DND-41 (cell line): Measurements from ENCODE around the gene USP28.

Experiments used
- CTCF ChIP-seq: IDR thresholded peaks from 2 replicates; pipeline ENCODE4 v1.5.1; 2012; ENCODE audit warnings: borderline replicate concordance, low read length, moderate library complexity, mild to moderate bottlenecking; ENCODE audit not compliant: poor library complexity, severe bottlenecking; ENCODE audit errors: extremely low read depth
- EZH2 ChIP-seq: IDR thresholded peaks from 3 replicates; pipeline ENCODE4 v1.6.1; 2012; ENCODE audit warnings: borderline replicate concordance, low read depth, mild to moderate bottlenecking, moderate library complexity, low read length, inconsistent platforms; ENCODE audit not compliant: severe bottlenecking

GRCh38 chr11:113859665-113860064 lies 15.7 kb downstream of the USP28 start:
- TF ChIP-seq CTCF, result no peak
- no peak for TF ChIP-seq EZH2
